GF-D8 (cell line): ENCODE results near the gene NINJ1.
"Not testable (repeated sequence)": the region's sequence is repeated elsewhere in the genome, so short reads cannot be mapped to it uniquely, and the experiment has no call there.

Source experiments
- DNase-seq: peaks from one replicate; lab custom pipeline; 2025; lab: John Stamatoyannopoulos, UW

Gene NINJ1

GRCh38 chr9:93159601-93160471 lies 25.8 kb upstream of the NINJ1 start:
- DNase-seq, result no peak

DNA sequence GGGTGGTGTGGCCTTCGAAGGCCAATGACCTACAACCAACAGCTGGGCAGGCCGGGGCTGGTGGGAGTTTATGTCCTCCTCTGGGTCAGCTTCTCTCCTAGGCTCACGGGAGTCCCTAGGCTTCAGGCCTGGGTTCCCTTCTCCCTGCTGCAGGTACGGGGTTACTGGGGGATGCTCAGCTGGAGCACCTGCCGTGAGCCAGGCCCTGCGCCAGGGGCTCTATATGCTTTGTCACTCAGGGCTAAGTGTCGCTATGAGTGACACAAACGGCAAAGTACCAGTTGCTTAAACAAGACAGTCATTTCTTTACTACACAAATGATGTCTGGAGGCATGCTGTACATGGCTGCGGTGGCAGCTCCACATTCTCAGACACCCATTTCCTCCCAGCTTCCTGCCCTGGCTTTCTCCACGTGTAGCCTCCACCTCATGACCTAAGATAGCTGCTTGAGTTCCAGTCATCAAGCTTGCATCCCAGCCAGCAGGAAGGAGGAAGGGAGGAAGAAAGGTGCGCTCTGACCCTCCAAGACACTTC lies 22.5 kb upstream of the NINJ1 start:
- no peak for DNase-seq

DNA sequence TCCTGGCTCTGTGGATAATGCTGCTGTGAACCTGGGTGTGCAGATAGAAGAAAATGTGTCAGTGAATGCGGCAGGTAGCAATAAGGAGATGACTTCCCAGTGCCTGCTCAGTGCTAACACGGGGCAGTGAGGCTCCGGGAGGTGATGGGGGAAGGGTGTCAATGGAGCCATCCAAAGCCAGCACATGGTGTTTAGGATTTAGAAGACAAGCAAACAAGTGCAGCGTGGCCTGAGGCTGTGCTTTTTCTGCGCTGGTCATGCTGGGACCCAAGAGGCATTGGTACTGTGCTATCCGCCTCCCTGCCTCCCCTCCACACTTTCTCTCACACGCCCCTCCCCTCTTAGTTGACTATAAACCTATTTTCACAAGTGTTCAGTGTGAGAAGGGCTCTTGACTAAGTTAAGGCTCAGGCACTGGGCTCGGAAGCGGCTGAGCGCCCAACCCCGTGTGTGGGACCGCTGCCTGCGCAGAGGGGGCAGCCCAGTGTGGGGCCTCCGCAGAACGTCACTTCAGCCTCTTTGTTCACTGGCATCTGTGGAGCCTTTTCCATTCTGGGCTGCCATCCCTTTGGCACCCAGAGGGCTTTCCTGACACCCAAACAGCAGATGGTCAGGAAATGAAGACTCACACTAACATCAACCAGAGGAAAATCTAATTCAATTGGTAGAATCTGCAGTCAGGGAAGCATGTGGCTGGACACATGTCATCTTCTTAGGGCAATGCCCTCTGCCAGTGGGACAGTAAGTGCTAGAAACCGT lies 21.8 kb upstream of the NINJ1 start:
- no peak for DNase-seq

GRCh38 chr9:93154293-93154903 lies 20.3 kb upstream of the NINJ1 start:
- DNase-seq, result no peak

DNA sequence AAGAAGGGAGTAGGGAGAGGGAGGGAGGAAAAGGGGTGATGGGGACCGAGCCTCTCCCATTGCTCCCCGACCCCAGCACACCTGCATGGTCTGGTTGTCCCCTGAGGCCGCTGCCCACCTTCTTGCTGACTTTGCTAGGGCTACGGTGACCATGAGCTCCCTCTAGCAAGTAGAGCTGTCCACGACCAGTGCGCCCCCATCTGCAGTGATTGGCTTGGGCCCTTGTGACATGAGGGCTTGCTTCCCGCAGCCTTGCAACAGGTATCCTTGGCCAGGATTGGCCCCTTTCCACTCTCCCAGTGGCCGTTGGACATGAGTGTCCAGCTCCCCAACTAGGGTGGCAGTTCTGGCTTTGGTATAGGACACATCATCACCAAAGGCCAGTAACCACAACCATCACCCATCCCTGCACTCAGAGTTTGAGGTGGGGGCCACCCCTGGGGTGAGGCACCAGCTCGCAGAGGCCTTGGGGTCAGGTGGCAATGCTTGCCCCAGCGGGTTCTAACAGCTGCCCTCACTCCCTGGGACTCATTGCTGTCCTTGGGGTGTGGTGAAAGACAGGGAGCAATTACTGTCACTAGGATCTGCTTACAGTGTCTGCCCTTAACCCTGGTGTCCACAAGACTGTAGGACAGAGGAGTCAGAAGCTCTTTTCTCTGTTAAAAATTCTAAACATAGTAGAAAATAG lies 17.2 kb upstream of the NINJ1 start:
- no peak for DNase-seq

DNA sequence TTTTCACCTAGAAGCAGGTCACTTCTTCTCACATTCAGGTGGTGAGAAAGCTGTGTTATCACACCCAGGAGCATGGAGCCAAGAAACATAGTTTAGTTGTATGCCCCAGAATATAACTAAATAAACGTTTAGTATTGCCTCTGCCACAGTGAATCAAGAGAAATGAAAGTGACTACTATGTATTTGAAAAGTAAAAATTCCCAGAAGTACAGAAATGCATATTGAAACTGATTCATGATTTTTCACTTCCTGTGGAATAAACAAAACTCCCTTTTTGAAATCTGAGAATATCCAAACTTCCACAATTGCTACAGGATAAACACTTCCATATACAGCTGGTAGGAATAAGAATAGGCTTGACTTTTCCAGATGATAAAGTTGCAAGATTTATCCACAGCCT lies 15.3 kb upstream of the NINJ1 start:
- no peak for DNase-seq

DNA sequence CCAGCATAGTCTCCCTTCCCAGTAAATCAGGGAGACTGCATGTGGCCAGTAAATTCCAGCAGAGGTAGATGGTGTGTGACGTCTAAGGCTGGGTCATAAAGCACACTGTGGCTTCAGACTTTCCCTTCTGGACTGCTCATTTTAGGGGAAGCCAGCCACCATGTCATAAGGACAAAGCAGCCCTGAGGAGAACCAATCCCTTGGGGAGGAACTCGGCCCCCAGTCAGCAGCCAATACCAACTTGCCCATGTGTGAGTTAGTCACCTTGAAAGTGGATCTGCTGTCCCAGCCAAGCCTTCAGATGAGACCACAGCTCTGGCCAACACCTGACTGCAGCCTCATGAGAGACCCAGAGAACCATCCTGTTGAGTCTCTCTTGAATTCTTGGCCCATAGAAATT lies 14.7 kb upstream of the NINJ1 start:
- no peak for DNase-seq

DNA sequence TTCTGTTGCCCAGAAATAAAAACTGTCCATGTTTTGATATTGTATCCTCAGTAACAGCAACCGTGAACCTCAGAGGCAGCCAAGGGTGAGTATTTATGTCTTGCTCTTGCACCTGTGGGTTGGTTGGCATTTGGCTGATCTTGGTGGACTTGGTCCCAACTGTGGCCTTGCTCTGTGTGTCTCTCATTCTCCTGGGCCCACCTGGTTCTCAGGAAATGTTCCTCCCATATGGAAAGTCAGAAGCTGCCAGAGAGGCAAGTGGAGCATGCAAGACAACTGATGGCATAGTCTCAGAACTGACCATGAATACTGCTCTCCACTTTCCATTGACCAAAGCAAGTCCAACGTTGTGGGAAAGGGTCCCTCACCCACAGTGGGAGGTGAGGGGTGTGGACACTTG lies 13.6 kb upstream of the NINJ1 start:
- no peak for DNase-seq

- not testable (repeated sequence) for DNase-seq
Measured at GRCh38 chr9:93146696-93147095, 12.6 kb upstream of the NINJ1 start.

DNA sequence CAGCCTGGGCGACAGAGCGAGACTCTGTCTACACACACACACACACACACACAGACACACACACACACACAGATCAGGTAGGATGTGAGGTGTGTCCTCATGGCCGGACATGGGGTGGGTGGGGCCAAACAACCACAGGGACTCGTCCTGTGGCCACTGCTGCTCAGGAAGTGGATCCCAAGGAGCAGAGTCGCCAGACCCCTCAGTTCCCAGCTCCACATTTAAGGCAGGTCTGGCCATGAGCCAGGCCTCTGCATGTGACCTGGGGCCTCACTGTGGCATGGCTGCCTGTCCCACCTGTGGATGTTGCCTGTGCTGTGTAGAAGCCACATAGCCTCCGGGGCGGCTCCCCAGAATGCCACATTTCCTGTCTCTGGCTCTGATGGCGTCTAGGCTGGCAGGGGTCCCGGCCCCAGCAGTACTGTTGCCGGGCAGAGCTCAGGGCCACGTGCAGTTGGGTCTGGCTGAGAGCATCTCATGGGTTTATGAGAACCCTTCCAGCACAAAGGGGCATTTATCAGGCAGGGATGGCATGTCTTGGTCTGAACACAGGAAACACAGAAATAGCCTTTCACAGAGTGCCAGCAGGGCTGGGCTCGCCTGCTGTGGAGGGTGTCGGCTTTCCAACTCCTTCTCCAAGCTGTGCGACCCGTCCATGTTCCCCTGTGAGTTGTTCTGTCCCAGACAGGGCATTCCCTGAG lies 9.9 kb upstream of the NINJ1 start:
- no peak for DNase-seq

DNA sequence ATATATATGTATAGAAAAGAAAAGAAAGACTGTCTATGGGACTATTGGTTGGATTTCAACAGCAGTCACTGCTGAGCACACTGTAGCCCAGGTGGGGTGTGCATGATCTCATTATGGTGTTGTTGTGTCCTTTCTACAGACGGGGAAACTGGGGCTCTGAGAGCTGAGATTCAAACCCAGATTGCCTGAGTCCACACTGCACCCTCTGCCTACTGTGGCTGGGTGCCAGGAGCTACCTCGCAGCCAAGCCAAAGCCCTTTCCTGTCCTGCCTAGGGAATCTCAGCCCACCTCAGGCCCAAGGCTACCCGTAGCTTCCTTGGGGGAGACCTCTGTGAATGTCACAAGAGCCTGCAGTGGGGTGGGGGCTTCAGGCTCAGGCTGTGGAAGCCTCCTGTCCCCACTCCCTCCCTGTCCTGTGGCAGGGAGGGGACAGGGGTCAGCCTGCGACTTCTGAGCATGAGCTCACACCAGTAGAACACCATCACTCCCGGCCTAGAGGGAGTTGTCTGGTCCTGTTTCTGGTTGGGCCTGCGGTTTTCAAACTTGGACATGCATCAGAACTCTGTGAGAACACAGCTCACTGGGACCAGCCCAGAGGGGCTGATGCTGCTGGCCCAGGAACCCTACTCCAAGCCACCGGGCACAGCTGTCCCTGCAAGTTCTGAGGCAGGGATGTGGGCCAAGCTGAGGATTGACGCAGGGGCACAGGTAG lies 7.9 kb upstream of the NINJ1 start:
- DNase-seq, result no peak

DNA sequence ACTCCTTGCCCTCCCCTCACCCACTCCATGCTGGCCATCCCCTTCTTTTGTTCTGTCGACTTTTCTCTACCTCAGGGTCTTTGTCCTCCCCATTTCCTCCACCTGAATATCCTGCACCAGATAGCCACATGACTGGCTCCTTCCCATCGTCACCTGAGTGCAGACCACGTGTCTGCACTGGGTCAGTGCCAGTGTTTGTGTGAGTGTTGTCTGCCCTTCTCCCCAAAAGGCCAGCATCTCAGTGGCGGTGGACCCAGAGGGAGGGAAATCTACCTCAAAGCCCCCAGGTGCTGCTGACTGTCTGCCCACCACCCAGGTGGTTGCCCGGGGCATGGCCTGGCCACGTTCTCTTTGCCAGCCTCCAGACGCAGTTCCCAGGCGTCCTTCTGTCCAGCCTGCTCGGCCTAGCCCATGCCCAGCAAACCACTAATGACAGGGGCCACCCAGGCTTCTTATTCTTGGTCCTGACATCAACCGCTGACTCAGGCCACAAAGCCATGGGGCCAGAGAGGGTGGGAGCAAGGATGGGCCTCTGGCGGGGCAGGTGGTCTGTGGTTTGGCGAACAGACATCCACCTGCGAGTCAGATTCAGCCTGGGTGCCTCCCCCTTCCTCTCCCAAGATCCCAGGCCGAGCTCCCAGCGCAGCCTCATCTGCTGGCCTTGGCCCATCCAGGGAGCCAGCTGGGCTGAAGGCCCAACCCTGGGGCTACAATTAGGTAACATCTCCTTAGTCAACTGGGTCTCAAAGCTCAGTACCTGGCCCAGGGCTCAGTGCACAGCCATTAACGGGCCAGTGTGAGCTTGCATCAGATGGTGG lies 5.5 kb upstream of the NINJ1 start:
- no peak for DNase-seq

- no peak for DNase-seq
Measured at GRCh38 chr9:93138171-93138764, 4.2 kb upstream of the NINJ1 start.

- no peak for DNase-seq
Measured at GRCh38 chr9:93137362-93137761, 3.3 kb upstream of the NINJ1 start.

GRCh38 chr9:93136011-93136440 lies 2.0 kb upstream of the NINJ1 start:
- no peak for DNase-seq

DNA sequence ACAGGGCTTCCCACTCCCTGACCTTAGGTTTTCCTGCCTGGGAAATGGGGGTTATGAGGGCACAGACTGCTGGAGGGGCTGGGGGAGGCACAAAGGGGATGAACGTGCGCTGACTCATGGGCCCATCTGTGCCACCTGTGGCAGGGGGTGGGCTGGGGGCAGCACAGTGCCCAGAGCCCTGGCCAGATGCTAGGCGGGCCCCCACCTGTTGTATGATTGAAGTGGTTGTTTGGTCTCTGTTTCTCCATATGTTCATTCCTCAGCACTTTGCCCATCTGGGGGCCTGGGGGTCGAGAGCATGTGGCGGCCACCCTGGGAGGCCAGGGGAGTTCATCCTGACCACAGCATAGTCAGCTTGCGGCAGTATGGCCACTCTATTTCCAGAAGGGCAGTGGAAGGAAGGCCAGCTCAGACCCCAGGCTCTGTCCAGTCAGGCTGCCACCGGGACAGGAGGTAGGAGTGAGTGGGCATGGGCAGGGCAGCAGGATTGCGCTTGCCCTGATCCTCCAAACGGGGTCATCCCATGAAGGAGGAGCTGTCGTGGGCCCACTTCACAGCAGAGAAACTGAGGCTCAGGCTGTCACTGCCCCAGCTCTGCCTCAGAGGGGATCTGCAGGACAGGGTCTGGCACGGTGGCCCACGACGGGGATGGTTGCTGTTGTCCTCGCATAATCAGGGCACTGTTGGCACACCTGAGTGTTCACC lies 841 bp upstream of the NINJ1 start:
- no peak for DNase-seq

DNA sequence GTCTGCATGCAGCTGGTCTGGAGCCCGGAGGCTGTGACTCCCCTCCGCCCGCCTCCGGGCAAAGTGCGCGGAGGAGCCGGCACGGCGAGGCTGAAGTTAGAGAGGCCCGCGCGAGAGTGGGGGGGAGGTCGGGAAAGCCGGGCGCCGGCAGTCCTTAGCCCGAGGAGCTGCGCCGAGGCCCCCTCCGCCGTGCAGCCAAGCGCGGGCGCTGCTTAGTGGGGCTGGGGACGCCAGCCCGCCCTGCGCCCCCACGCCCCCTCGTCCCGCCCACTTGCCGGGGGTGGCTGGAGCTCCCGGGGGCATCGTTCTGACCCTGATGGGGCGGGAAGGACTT lies 403 bp downstream of the NINJ1 start:
- peak; percentile 63 for DNase-seq

DNA sequence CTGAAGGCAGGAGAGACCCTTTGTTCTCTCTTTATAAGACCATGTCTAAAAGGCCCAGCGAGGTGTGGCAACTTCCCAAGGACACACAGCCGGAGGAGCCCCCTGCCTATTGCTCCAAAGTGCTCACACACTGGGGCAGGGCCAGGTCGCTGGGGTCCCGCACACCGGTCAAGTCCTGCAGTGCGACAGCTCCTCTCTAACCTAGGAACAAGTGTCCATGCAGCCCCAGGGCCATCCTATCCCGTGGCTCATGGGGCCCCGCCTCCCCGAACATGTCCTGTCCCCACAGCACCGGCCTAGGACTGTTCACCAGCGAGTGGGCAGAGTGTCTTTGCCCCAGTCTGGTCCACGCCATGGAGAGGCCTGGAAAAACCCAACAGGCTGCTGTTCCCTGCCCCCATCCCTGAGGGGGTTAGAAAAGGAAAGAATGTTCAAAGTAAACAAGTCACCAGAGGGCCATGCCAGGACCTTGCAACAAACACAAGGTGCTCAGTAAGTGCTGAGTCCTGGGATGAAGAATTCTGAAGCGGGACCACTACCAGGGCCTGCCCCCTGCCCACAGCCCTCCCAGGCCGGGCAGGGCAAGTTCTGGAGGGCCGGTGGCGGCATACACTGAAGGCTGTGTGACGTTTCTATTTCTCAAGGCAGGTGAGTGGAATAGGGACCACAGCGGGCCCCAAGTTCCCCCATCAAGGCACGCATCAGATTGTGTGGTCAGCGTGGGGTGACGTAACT lies 938 bp downstream of the NINJ1 start:
- DNase-seq, result no peak
